Thyroid gland (tissue), 4 donors: ENCODE measurements around the gene SIGLEC10.

ENCODE experiments used
- CTCF ChIP-seq, 6 experiments: fragments of 200-600 bp in 3 of 6; fragments of 450-650 bp in 3 of 6; sonication (generic) in 3 of 6; IDR thresholded peaks; one replicate each; pipeline ENCODE4 v1.5.1; 2016 to 2019; ENCODE audit warnings: antibody characterized with exemption in 6 of 6, mild to moderate bottlenecking in 2 of 6, inconsistent platforms in 1 of 6, moderate library complexity in 1 of 6
- POLR2A ChIP-seq, 2 donors: fragments of 450-650 bp; IDR thresholded peaks; one replicate each; pipeline ENCODE4 v1.6.1; 2017; ENCODE audit warnings: antibody characterized with exemption in 2 of 2, mild to moderate bottlenecking in 2 of 2, moderate library complexity in 1 of 2

GRCh38 chr19:51392701-51393100 is 24.7 kb downstream of the SIGLEC10 start:
- TF ChIP-seq CTCF (IDR thresholded peaks at IDR 0.05): no peak
- no peak for TF ChIP-seq POLR2A (IDR thresholded peaks at IDR 0.05)
